ENCODE results near the gene TMEM37.

Gene TMEM37

GRCh38 chr2:119405151-119405550, 26.5 kb upstream of the TMEM37 start:
- H3K27me3 Mint-ChIP-seq (ENCODE audit: low read depth) = peaks cover 5% of the 10 kb centered on the region
- no peak overlapping the region for H3K4me3 Mint-ChIP-seq
- H3K27ac Mint-ChIP-seq = no peak overlapping the region
- H3K4me1 Mint-ChIP-seq = peaks cover 5% of the 10 kb centered on the region
- TF ChIP-seq CTCF (IDR thresholded peaks at IDR 0.05; ENCODE audit: unreplicated experiment in 3 of 3) = no peak
- H3K36me3 Mint-ChIP-seq (ENCODE audit: low read depth) = no peaks in the 10 kb centered on the region
- H3K9me3 Mint-ChIP-seq = no peaks in the 10 kb centered on the region

GRCh38 chr2:119407430-119408220, 24.0 kb upstream of the TMEM37 start:
- Mint-ChIP-seq H3K4me3 (no peak overlapping the region), H3K4me1 (peaks cover 5% of the 10 kb centered on the region), H3K27ac (peak overlapping the region in 1 of 3 experiments; percentile 2), H3K36me3 (ENCODE audit: low read depth) (no peaks in the 10 kb centered on the region), H3K27me3 (ENCODE audit: low read depth) (peaks cover 5% of the 10 kb centered on the region), H3K9me3 (peaks cover 7% of the 10 kb centered on the region)
- TF ChIP-seq CTCF (IDR thresholded peaks at IDR 0.05; ENCODE audit: unreplicated experiment in 3 of 3) = peak; percentile 78 to 87 (median 82)

GRCh38 chr2:119408221-119408619, 23.4 kb upstream of the TMEM37 start:
- peaks cover 5% of the 10 kb centered on the region for H3K4me1 Mint-ChIP-seq
- TF ChIP-seq CTCF (IDR thresholded peaks at IDR 0.05; ENCODE audit: unreplicated experiment in 3 of 3) = no peak
- H3K9me3 Mint-ChIP-seq = peaks cover 8% of the 10 kb centered on the region
- peaks cover 5% of the 10 kb centered on the region for H3K27me3 Mint-ChIP-seq (ENCODE audit: low read depth)
- H3K36me3 Mint-ChIP-seq (ENCODE audit: low read depth) = no peaks in the 10 kb centered on the region
- H3K4me3 Mint-ChIP-seq = no peak overlapping the region
- H3K27ac Mint-ChIP-seq = peak overlapping the region in 1 of 3 experiments; percentile 52

- H3K4me3 Mint-ChIP-seq = no peak overlapping the region
- H3K27ac Mint-ChIP-seq = no peak overlapping the region
- peaks cover 14% of the 10 kb centered on the region for H3K9me3 Mint-ChIP-seq
- peaks cover 5% of the 10 kb centered on the region for H3K4me1 Mint-ChIP-seq
- H3K36me3 Mint-ChIP-seq (ENCODE audit: low read depth) = no peaks in the 10 kb centered on the region
- peaks cover 5% of the 10 kb centered on the region for H3K27me3 Mint-ChIP-seq (ENCODE audit: low read depth)
- TF ChIP-seq CTCF (IDR thresholded peaks at IDR 0.05; ENCODE audit: unreplicated experiment in 3 of 3) = no peak
Observed at GRCh38 chr2:119409506-119409905, 22.1 kb upstream of the TMEM37 start.

- no peak for TF ChIP-seq CTCF (IDR thresholded peaks at IDR 0.05; ENCODE audit: unreplicated experiment in 3 of 3)
- no peak overlapping the region for H3K27ac Mint-ChIP-seq
- no peaks in the 10 kb centered on the region for H3K27me3 Mint-ChIP-seq (ENCODE audit: low read depth)
- H3K9me3 Mint-ChIP-seq = peaks cover 20% of the 10 kb centered on the region
- no peaks in the 10 kb centered on the region for H3K36me3 Mint-ChIP-seq (ENCODE audit: low read depth)
- H3K4me1 Mint-ChIP-seq = peaks cover 3% of the 10 kb centered on the region
- no peak overlapping the region for H3K4me3 Mint-ChIP-seq
Observed at GRCh38 chr2:119414894-119415293, 16.8 kb upstream of the TMEM37 start.

GRCh38 chr2:119415630-119416029, 16.0 kb upstream of the TMEM37 start:
- peaks cover 19% of the 10 kb centered on the region for H3K9me3 Mint-ChIP-seq
- TF ChIP-seq CTCF (IDR thresholded peaks at IDR 0.05; ENCODE audit: unreplicated experiment in 3 of 3) = no peak
- H3K27me3 Mint-ChIP-seq (ENCODE audit: low read depth) = no peaks in the 10 kb centered on the region
- no peak overlapping the region for H3K4me3 Mint-ChIP-seq
- peaks cover 8% of the 10 kb centered on the region for H3K4me1 Mint-ChIP-seq
- no peaks in the 10 kb centered on the region for H3K36me3 Mint-ChIP-seq (ENCODE audit: low read depth)
- no peak overlapping the region for H3K27ac Mint-ChIP-seq
